ENCODE data around the gene EFHC1.

The EFHC1 gene

DNA sequence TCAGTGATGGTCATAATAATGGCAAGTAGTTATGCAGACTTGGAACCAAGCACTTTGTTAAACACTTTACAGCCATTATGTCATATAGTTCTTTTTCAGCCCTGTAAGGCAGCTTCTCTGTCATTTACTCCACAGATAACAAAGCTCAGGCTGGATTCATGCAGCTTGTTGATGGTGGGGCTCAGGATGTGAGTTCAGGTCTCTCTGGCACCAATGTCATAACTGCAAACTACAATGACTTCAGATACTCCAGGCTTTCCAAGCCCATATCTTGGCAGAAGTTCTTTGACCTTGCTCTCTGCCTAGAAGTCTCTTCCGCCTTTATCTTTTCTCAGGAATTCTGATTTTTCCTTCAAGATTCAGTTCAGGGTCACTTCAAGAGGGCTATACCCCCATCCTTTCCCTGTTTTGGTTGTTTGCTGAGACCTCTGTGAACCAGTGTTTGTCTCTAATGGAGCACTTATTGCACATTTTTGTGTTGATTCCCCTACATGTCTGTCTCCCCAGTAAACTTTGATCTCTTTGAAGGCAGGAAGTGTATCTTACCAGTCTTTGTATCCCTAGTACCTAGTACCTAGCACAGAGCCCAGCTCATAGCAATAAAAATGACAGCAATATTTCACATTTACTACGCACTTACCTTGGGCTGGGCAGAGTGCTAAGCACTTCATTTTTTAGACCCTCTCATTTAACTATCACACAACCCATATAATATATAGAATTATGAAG, 19.7 kb upstream of the EFHC1 start:
- Histone ChIP-seq H3K4me3 (ENCODE audit: low read length) (no peak overlapping the region), H3K36me3 (ENCODE audit: insufficient read depth, low read length) (peaks cover 5% of the 10 kb centered on the region), H3K4me2 (ENCODE audit: low read length) (no peak overlapping the region), H3K27me3 (ENCODE audit: control insufficient read depth, insufficient read depth, low read length) (no peaks in the 10 kb centered on the region), H3K4me1 (ENCODE audit: control insufficient read depth, insufficient read depth, low read length) (peaks cover 6% of the 10 kb centered on the region), H3K9me3 (replicated peaks; ENCODE audit: low read length) (no peaks in the 10 kb centered on the region), H3K9ac (ENCODE audit: low read depth, low read length) (no peak overlapping the region)

DNA sequence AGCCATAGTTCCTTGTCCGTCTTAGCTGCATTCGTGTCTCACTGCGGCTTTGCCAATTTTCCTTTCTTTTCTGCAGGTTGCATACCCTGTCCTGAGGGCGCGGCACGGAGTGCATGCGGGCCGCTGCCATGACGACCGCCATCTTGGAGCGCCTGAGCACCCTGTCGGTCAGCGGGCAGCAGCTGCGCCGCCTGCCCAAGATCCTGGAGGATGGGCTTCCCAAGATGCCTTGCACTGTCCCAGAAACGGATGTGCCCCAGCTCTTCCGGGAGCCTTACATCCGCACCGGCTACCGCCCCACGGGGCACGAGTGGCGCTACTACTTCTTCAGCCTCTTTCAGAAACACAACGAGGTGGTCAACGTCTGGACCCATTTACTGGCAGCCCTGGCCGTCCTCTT, 17.1 kb upstream of the EFHC1 start:
- Histone ChIP-seq H3K4me2 (ENCODE audit: low read length) (no peak overlapping the region), H3K9me3 (replicated peaks; ENCODE audit: low read length) (no peaks in the 10 kb centered on the region), H3K27me3 (ENCODE audit: control insufficient read depth, insufficient read depth, low read length) (no peaks in the 10 kb centered on the region), H3K36me3 (ENCODE audit: insufficient read depth, low read length) (peaks cover 5% of the 10 kb centered on the region), H3K9ac (ENCODE audit: low read depth, low read length) (no peak overlapping the region), H3K4me1 (ENCODE audit: control insufficient read depth, insufficient read depth, low read length) (peaks cover 6% of the 10 kb centered on the region), H3K4me3 (ENCODE audit: low read length) (no peak overlapping the region)

DNA sequence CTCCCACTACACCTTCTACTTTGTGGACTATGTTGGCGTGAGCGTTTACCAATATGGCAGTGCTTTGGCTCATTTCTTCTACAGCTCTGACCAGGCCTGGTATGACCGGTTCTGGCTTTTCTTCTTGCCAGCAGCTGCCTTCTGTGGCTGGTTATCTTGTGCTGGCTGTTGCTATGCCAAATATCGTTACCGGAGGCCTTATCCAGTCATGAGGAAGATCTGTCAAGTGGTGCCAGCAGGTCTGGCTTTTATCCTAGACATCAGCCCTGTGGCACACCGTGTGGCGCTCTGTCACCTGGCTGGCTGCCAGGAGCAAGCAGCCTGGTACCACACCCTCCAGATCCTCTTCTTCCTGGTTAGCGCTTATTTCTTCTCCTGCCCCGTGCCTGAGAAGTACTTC, 16.5 kb upstream of the EFHC1 start:
- Histone ChIP-seq H3K4me3 (ENCODE audit: low read length) (no peak overlapping the region), H3K9me3 (replicated peaks; ENCODE audit: low read length) (no peaks in the 10 kb centered on the region), H3K9ac (ENCODE audit: low read depth, low read length) (no peak overlapping the region), H3K4me1 (ENCODE audit: control insufficient read depth, insufficient read depth, low read length) (peaks cover 6% of the 10 kb centered on the region), H3K4me2 (ENCODE audit: low read length) (no peak overlapping the region), H3K27me3 (ENCODE audit: control insufficient read depth, insufficient read depth, low read length) (no peaks in the 10 kb centered on the region), H3K36me3 (ENCODE audit: insufficient read depth, low read length) (peaks cover 5% of the 10 kb centered on the region)

- Histone ChIP-seq H3K4me3 (ENCODE audit: low read length) (no peak overlapping the region), H3K4me2 (ENCODE audit: low read length) (no peak overlapping the region), H3K4me1 (ENCODE audit: control insufficient read depth, insufficient read depth, low read length) (peaks cover 7% of the 10 kb centered on the region), H3K9me3 (replicated peaks; ENCODE audit: low read length) (no peaks in the 10 kb centered on the region), H3K36me3 (ENCODE audit: insufficient read depth, low read length) (peaks cover 5% of the 10 kb centered on the region), H3K27me3 (ENCODE audit: control insufficient read depth, insufficient read depth, low read length) (no peaks in the 10 kb centered on the region), H3K9ac (ENCODE audit: low read depth, low read length) (no peak overlapping the region)
These were observed 14.9 kb upstream of the EFHC1 start for GRCh38 chr6:52405243-52405642.

GRCh38 chr6:52407467-52407866, 12.7 kb upstream of the EFHC1 start:
- Histone ChIP-seq H3K4me1 (ENCODE audit: control insufficient read depth, insufficient read depth, low read length) (peaks cover 17% of the 10 kb centered on the region), H3K36me3 (ENCODE audit: insufficient read depth, low read length) (peaks cover 5% of the 10 kb centered on the region), H3K9me3 (replicated peaks; ENCODE audit: low read length) (no peaks in the 10 kb centered on the region), H3K4me2 (ENCODE audit: low read length) (no peak overlapping the region), H3K27me3 (ENCODE audit: control insufficient read depth, insufficient read depth, low read length) (no peaks in the 10 kb centered on the region), H3K4me3 (ENCODE audit: low read length) (no peak overlapping the region), H3K9ac (ENCODE audit: low read depth, low read length) (no peak overlapping the region)

DNA sequence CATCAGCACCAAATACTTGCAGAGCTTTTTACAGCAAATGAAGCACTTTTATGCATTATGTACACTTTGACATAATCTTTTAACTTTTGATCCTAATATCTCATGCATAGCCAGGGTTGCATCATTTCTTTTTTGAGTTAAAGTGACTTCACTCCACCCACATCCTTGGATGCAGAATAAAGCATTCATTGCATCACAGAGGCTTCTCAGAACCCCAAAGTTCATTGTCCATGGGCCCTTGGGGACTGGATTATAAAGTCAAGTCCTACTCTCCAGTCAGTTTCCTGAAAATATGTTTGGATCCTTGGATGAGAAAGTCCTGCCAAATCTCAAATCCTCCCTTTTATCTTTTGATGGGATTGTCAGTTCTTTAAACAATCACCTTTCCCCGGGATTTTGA, 10.6 kb upstream of the EFHC1 start:
- H3K9ac ChIP-seq (ENCODE audit: low read depth, low read length), result no peak overlapping the region
- H3K4me2 ChIP-seq (ENCODE audit: low read length), result no peak overlapping the region
- no peaks in the 10 kb centered on the region for H3K27me3 ChIP-seq (ENCODE audit: control insufficient read depth, insufficient read depth, low read length)
- peaks cover 17% of the 10 kb centered on the region for H3K4me1 ChIP-seq (ENCODE audit: control insufficient read depth, insufficient read depth, low read length)
- no peaks in the 10 kb centered on the region for H3K36me3 ChIP-seq (ENCODE audit: insufficient read depth, low read length)
- no peak overlapping the region for H3K4me3 ChIP-seq (ENCODE audit: low read length)
- no peaks in the 10 kb centered on the region for H3K9me3 ChIP-seq (replicated peaks; ENCODE audit: low read length)

GRCh38 chr6:52410979-52411378, 9.2 kb upstream of the EFHC1 start:
- Histone ChIP-seq H3K4me1 (ENCODE audit: control insufficient read depth, insufficient read depth, low read length) (peaks cover 26% of the 10 kb centered on the region), H3K4me3 (ENCODE audit: low read length) (no peak overlapping the region), H3K4me2 (ENCODE audit: low read length) (no peak overlapping the region), H3K9ac (ENCODE audit: low read depth, low read length) (no peak overlapping the region), H3K27me3 (ENCODE audit: control insufficient read depth, insufficient read depth, low read length) (no peaks in the 10 kb centered on the region), H3K9me3 (replicated peaks; ENCODE audit: low read length) (no peaks in the 10 kb centered on the region), H3K36me3 (ENCODE audit: insufficient read depth, low read length) (no peaks in the 10 kb centered on the region)

DNA sequence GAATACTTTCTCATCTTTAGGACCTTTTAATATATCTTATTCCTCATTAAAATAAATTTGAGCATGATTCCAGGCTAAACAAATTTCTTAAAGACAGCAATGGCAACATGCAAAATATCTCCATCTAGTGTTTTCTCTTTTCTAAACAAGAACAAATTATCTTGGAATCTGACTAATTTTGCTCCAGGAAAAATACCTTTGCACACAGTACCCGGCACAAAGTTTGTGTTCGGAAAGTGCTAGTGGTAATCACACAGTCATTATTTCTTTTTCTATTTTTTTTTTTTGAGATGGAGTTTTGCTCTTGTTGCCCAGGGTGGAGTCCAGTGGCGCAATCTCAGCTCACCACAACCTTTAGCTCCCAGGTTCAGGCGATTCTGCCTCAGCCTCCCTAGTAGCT, 8.2 kb upstream of the EFHC1 start:
- no peak overlapping the region for H3K4me2 ChIP-seq (ENCODE audit: low read length)
- no peaks in the 10 kb centered on the region for H3K27me3 ChIP-seq (ENCODE audit: control insufficient read depth, insufficient read depth, low read length)
- H3K4me3 ChIP-seq (ENCODE audit: low read length), result no peak overlapping the region
- H3K9ac ChIP-seq (ENCODE audit: low read depth, low read length), result no peak overlapping the region
- peaks cover 35% of the 10 kb centered on the region for H3K4me1 ChIP-seq (ENCODE audit: control insufficient read depth, insufficient read depth, low read length)
- H3K9me3 ChIP-seq (replicated peaks; ENCODE audit: low read length), result no peaks in the 10 kb centered on the region
- H3K36me3 ChIP-seq (ENCODE audit: insufficient read depth, low read length), result no peaks in the 10 kb centered on the region

- Histone ChIP-seq H3K4me3 (ENCODE audit: low read length) (no peak overlapping the region), H3K9ac (ENCODE audit: low read depth, low read length) (peak overlapping the region; percentile 60), H3K36me3 (ENCODE audit: insufficient read depth, low read length) (no peaks in the 10 kb centered on the region), H3K9me3 (replicated peaks; ENCODE audit: low read length) (no peaks in the 10 kb centered on the region), H3K4me2 (ENCODE audit: low read length) (no peak overlapping the region), H3K27me3 (ENCODE audit: control insufficient read depth, insufficient read depth, low read length) (no peaks in the 10 kb centered on the region), H3K4me1 (ENCODE audit: control insufficient read depth, insufficient read depth, low read length) (peaks cover 52% of the 10 kb centered on the region)
These were observed 4.8 kb upstream of the EFHC1 start for GRCh38 chr6:52415333-52415732.

DNA sequence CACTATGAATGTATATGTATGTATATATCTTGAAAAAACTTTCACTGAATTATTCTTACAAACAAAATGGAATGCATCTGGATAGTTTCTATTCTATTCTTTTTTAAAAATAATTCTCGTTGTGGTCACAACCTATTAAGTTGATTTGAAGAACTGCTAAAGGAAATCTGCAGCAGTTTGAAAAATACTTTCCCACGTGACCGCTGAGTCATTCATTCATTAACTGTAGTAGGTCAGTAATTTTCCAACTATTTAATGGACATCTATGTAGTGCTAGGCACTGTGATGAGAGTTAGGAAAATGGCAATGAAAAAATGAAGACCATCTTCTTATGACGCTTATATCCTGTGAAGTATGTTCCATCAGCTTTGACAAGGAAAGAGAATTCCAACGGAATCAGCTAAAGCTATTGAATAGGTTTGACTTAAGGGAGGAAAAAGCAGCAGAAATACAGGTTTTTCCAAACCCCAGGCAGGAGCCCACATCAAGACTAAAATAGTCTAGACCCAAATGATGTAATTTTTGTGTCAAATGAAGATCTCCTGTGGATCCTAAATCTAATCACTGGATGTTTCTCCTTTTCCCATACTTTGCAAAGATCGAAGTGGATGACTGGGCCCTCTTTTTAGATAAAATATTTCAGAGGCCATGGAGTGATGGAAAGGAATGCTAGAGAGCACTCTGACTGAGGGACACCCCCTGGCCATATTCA, 4.1 kb upstream of the EFHC1 start:
- Histone ChIP-seq H3K4me2 (ENCODE audit: low read length) (peak overlapping the region; percentile 11), H3K4me1 (ENCODE audit: control insufficient read depth, insufficient read depth, low read length) (peaks cover 45% of the 10 kb centered on the region), H3K36me3 (ENCODE audit: insufficient read depth, low read length) (no peaks in the 10 kb centered on the region), H3K27me3 (ENCODE audit: control insufficient read depth, insufficient read depth, low read length) (no peaks in the 10 kb centered on the region), H3K9ac (ENCODE audit: low read depth, low read length) (peak overlapping the region; percentile 60), H3K9me3 (replicated peaks; ENCODE audit: low read length) (no peaks in the 10 kb centered on the region), H3K4me3 (ENCODE audit: low read length) (no peak overlapping the region)

DNA sequence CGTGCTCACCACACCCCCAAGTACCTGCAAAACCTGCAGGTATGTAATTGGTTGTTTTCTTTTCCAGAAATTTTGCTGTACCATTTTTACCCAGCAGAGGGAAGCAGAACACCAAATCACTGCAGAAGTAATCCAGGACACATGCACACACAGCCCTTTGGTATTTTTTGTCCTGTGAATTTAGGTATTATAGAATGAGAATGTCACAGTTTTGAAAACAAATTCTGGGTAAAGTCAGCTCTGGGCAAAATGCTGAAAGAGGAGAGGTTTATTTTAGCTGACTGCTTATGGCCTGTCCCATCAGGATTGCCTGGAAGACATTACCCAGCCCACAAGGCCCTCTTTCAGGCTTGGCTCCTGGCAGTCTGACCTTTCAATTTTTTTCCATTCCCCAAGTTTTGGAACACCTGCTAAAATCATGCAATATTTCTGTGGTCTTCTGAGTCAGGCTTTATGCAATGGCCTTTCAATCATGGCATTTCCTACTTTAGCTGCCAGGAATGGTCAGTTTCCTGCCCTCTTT, 3.5 kb upstream of the EFHC1 start:
- peaks cover 46% of the 10 kb centered on the region for H3K4me1 ChIP-seq (ENCODE audit: control insufficient read depth, insufficient read depth, low read length)
- H3K9ac ChIP-seq (ENCODE audit: low read depth, low read length), result peak overlapping the region; percentile 60
- no peaks in the 10 kb centered on the region for H3K36me3 ChIP-seq (ENCODE audit: insufficient read depth, low read length)
- no peaks in the 10 kb centered on the region for H3K27me3 ChIP-seq (ENCODE audit: control insufficient read depth, insufficient read depth, low read length)
- no peaks in the 10 kb centered on the region for H3K9me3 ChIP-seq (replicated peaks; ENCODE audit: low read length)
- no peak overlapping the region for H3K4me3 ChIP-seq (ENCODE audit: low read length)
- peak overlapping the region; percentile 11 for H3K4me2 ChIP-seq (ENCODE audit: low read length)

Measured in skeletal muscle satellite cell (primary cell).